Panc1 (cell line): ENCODE data around the gene IPO11. TPM values are rescaled to one million over a fixed set of nuclear protein-coding genes. Genes with fewer than 3 reads are reported as not detected.

Experiments
- ATAC-seq: fragments of 200-7000 bp; cut with Tn5 transposase; 2 replicates; pipeline ENCODE4 v1.9.1; 2020; ENCODE audit warnings: mild to moderate bottlenecking, moderate library complexity
- BruUV-seq: library from RNA; stranded (reverse); fragments of 400-500 nt; replicated peaks from 2 replicates; lab custom pipeline; 2021; lab: Mats Ljungman, UMichigan
- CTCF ChIA-PET: fragments of 300-600 bp; sonication (Branson Sonifier 250); formaldehyde crosslinking; loops from one replicate; lab custom pipeline; 2022; ENCODE audit warnings: antibody characterized with exemption; lab: Charles Lee
- POLR2A ChIA-PET: fragments of 300-600 bp; sonication (Branson Sonifier 250); formaldehyde crosslinking; loops from one replicate; lab custom pipeline; 2022; ENCODE audit warnings: antibody characterized with exemption; lab: Charles Lee
- DNase-seq: peaks from one replicate; pipeline ENCODE4 v3.0.0-alpha.2; 2010; ENCODE audit warnings: low read depth, low spot score
- H3K27ac ChIP-seq: 2 replicates; pipeline ENCODE4 v1.5.1; 2011; ENCODE audit warnings: mild to moderate bottlenecking, low read length, inconsistent platforms
- H3K27me3 ChIP-seq: fragments of 200-500 bp; sonication (Bioruptor generic); 2 replicates; pipeline ENCODE4 v1.6.0; 2014; ENCODE audit warnings: low read length, inconsistent platforms; ENCODE audit not compliant: control insufficient read depth, insufficient read depth
- H3K36me3 ChIP-seq: fragments of 200-500 bp; sonication (Bioruptor generic); 2 replicates; pipeline ENCODE4 v1.5.1; 2014; ENCODE audit warnings: inconsistent platforms, mild to moderate bottlenecking, low read length, moderate library complexity; ENCODE audit not compliant: control insufficient read depth, insufficient read depth
- H3K4me1 ChIP-seq: 2 replicates; pipeline ENCODE4 v1.5.1; 2011; ENCODE audit warnings: inconsistent platforms, mild to moderate bottlenecking, low read length, moderate library complexity; ENCODE audit not compliant: control insufficient read depth, insufficient read depth
- H3K4me3 ChIP-seq, 2 experiments: 2 replicates each; pipeline ENCODE4 v1.5.1; 2011 to 2012; ENCODE audit warnings: low read depth in 2 of 2, low read length in 2 of 2, mild to moderate bottlenecking in 2 of 2, inconsistent platforms in 1 of 2, moderate library complexity in 1 of 2
- H3K9me3 ChIP-seq: fragments of 200-500 bp; sonication (Bioruptor generic); 2 replicates; pipeline ENCODE4 v1.5.1; 2014; ENCODE audit warnings: low read depth, mild to moderate bottlenecking, inconsistent platforms, low read length, moderate library complexity; ENCODE audit not compliant: control insufficient read depth, insufficient read depth
- POLR2AphosphoS5 ChIP-seq: IDR thresholded peaks from 2 replicates; pipeline ENCODE4 v1.6.1; 2012; ENCODE audit warnings: mild to moderate bottlenecking, low read depth, low read length, moderate library complexity
- REST ChIP-seq, 2 experiments: IDR thresholded peaks; 2 replicates each; pipeline ENCODE4 v1.6.1; 2011 to 2012; ENCODE audit warnings: low read depth in 2 of 2, control low read depth in 1 of 2, low read length in 1 of 2, mild to moderate bottlenecking in 1 of 2, moderate library complexity in 1 of 2; ENCODE audit not compliant: insufficient read depth in 1 of 2
- SIN3A ChIP-seq: IDR thresholded peaks from 2 replicates; pipeline ENCODE4 v1.6.1; 2012; ENCODE audit warnings: low read depth, mild to moderate bottlenecking, low read length, moderate library complexity, borderline replicate concordance; ENCODE audit not compliant: insufficient read depth
- TCF7L2 ChIP-seq: IDR thresholded peaks from 2 replicates; pipeline ENCODE4 v1.6.1; 2011; ENCODE audit warnings: mild to moderate bottlenecking, low read depth, low read length, inconsistent platforms
- in situ Hi-C: cut with HindIII; loops from 2 replicates; pipeline ENCODE4 v1.10.0; 2016; ENCODE audit warnings: low sequenced_read_pairs, low pct_unique_long_range_greater_than_20kb
- intact Hi-C: fragments of 100-400 bp; cut with micrococcal nuclease; formaldehyde crosslinking; loops from one replicate; pipeline ENCODE4 v1.10.0; 2022; ENCODE audit not compliant: unreplicated experiment
- total RNA-seq: library from RNA; stranded (reverse); gene quantifications from one replicate; pipeline ENCODE4 v1.2.1, GENCODE V29; 2021; ENCODE audit not compliant: unreplicated experiment
- TF ChIP-seq, protein P1 (sequence below): fragments of 450-650 bp; IDR thresholded peaks from 2 replicates; pipeline ENCODE4 v1.5.1; 2017; ENCODE audit warnings: mild to moderate bottlenecking

IPO11 gene
- total RNA-seq, 1 experiment from 2014 or later, result 39.8 TPM

DNA sequence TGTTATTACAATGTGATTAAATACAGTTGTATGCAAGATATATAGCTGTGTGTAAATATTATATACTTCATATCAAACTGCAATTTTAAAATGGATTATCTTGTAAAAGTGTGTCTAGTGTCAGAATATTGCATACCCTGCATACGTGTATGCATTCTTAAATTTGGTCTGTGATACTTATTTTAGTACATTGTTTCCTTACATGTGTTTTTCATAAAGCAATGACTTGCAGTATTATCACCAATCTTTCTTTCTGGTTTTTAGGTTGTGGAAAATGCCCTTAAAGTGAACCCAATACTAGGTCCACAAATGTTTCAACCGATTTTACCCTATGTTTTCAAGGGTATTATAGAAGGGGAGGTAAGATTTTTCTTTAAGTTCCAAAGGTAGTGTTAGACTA lies 137.5 kb downstream of the IPO11 start:
- CTCF ChIA-PET, result no interaction called here
- H3K27ac ChIP-seq, result no peak overlapping the region
- ATAC-seq, result no peak
- POLR2A ChIA-PET, result no interaction called here
- H3K9me3 ChIP-seq, result no peaks in the 10 kb centered on the region
- in situ Hi-C loops, result no loop called here
- intact Hi-C loops, result no loop called here
- no peaks in the 10 kb centered on the region for H3K27me3 ChIP-seq
- H3K36me3 ChIP-seq, result no peaks in the 10 kb centered on the region
- TF ChIP-seq REST (IDR thresholded peaks at IDR 0.05; ENCODE audit: insufficient read depth in 1 of 2, low read depth in 2 of 2, low read length in 1 of 2) (no peak), TCF7L2 (no peak), POLR2AphosphoS5 (no peak), SIN3A (no peak)
- TF ChIP-seq, protein P1, sequence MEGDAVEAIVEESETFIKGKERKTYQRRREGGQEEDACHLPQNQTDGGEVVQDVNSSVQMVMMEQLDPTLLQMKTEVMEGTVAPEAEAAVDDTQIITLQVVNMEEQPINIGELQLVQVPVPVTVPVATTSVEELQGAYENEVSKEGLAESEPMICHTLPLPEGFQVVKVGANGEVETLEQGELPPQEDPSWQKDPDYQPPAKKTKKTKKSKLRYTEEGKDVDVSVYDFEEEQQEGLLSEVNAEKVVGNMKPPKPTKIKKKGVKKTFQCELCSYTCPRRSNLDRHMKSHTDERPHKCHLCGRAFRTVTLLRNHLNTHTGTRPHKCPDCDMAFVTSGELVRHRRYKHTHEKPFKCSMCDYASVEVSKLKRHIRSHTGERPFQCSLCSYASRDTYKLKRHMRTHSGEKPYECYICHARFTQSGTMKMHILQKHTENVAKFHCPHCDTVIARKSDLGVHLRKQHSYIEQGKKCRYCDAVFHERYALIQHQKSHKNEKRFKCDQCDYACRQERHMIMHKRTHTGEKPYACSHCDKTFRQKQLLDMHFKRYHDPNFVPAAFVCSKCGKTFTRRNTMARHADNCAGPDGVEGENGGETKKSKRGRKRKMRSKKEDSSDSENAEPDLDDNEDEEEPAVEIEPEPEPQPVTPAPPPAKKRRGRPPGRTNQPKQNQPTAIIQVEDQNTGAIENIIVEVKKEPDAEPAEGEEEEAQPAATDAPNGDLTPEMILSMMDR, result no peak
- no peak overlapping the region for H3K4me3 ChIP-seq
- H3K4me1 ChIP-seq, result no peaks in the 10 kb centered on the region
- BruUV-seq, result no TSS peak
- no peak for DNase-seq

- no peaks in the 10 kb centered on the region for H3K9me3 ChIP-seq
- no peak overlapping the region for H3K27ac ChIP-seq
- POLR2A ChIA-PET, result no interaction called here
- in situ Hi-C loops (no loop called here), intact Hi-C loops (no loop called here)
- CTCF ChIA-PET, result no interaction called here
- TF ChIP-seq POLR2AphosphoS5 (no peak), SIN3A (no peak), REST (IDR thresholded peaks at IDR 0.05; ENCODE audit: insufficient read depth in 1 of 2, low read depth in 2 of 2, low read length in 1 of 2) (no peak), TCF7L2 (no peak)
- TF ChIP-seq, protein P1, result no peak
- no peaks in the 10 kb centered on the region; the same call in 1 of the 2 replicates for H3K36me3 ChIP-seq
- no peak overlapping the region for H3K4me3 ChIP-seq
- ATAC-seq (no peak), DNase-seq (no peak)
- no TSS peak for BruUV-seq
- no peaks in the 10 kb centered on the region for H3K27me3 ChIP-seq
- H3K4me1 ChIP-seq, result no peaks in the 10 kb centered on the region
These were observed 143.4 kb downstream of the IPO11 start for GRCh38 chr5:62555930-62556329.
